PFSK-1 (cell line): ENCODE results near the gene POLD1.

Experiments
- POLR2AphosphoS5 ChIP-seq: IDR thresholded peaks from 2 replicates; pipeline ENCODE4 v1.6.1; 2012; ENCODE audit warnings: low read depth, mild to moderate bottlenecking, control low read depth, low read length, moderate library complexity
- REST ChIP-seq, 2 experiments: IDR thresholded peaks; 2 replicates each; pipeline versions ENCODE4 v1.6.1 to v1.8.0; 2011 to 2012; ENCODE audit warnings: low read depth in 2 of 2, low read length in 2 of 2, control low read depth in 1 of 2, inconsistent platforms in 1 of 2, mild to moderate bottlenecking in 1 of 2, moderate library complexity in 1 of 2; ENCODE audit not compliant: insufficient read depth in 1 of 2

GRCh38 chr19:50432221-50433028 is 48.3 kb downstream of the POLD1 start, which contains the start of gene MYBPC2:
- TF ChIP-seq POLR2AphosphoS5 (no peak), REST (IDR thresholded peaks at IDR 0.05; ENCODE audit: insufficient read depth in 1 of 2, low read depth in 2 of 2, low read length in 2 of 2) (no peak)
